Measurements from ENCODE around the gene EMX2.

Gene EMX2

DNA sequence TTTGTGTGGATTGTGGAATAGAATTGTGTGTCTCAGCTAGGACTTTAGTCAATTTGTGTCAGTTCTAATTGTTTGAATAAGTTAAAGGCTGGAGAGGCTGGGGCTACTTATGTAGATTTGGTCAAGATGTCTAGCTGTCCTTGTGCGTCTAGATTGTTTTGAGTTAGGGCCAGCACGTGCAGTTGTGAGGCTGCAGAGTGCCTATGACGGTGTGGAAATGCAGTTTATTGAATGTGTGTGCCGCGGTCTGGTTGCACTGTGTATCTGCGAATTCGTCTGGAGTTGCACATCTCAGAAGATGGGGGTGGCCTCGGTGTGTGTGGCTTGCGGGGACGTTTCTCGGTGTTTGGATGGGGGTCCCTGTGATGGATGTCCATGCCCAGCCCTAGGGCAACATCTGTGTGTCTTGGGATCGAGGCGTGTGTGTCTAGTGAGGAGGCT is 10.2 kb downstream of the EMX2 start:
- no peak for DNase-seq
- in situ Hi-C loops (cut with HindIII; ENCODE audit: low pct_ligation_motif_present, low pct_unique_long_range_greater_than_20kb, low sequenced_read_pairs): no loop called here

DNA sequence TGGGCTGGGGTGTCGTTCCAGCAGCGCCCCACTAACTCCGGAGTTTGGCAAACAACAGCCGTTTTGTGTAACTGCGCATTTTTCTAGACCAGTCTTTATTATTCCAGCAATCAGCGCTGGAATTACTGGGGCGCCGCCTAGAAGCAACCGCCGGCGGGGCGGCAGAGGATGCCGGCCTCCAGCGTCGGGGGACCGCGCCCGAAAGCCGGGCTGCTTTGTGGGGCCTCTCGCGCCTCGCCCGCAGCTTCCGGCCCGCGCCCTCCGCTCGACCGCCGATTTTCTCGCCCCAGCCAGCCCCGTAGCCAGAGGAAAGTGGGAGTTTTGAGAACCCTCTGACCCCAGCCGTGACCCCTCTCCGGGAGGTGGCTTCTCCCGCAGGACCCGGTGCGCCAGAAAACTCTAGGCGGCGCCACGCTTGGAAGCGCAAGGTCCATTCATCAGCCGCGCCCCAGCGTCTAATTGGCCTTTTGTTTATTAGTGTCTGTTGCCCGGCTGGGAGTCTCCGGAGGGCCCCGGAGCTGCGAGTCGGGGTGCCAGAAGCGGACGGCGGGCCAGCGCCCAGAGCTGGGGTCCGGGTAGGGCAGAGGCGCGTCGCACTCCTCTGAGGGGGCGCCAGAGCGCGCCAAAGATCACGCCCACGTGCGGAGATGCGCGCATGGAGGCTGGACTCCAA is 10.7 kb downstream of the EMX2 start:
- in situ Hi-C loops (cut with HindIII; ENCODE audit: low pct_ligation_motif_present, low pct_unique_long_range_greater_than_20kb, low sequenced_read_pairs): no loop called here
- DNase-seq: no peak

DNA sequence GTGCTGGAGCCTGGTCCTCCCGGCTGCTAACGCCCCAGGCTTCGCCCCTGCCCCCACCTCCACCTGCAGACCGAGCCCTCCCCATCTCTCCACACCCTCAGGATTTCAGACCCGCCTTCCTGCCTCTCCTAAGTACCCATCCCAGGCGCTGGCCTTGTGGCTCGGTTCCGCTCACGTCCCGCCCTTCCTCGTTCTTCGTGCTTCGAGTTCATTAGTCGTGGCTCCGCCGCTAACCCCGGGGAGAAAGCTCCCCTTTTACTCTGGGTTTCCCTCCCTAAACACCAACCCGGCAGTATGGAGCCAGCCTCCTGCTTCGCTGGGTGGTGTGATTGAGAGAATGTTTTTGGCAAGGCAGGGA is 11.2 kb downstream of the EMX2 start:
- in situ Hi-C loops (cut with HindIII; ENCODE audit: low pct_ligation_motif_present, low pct_unique_long_range_greater_than_20kb, low sequenced_read_pairs): no loop called here
- no peak for DNase-seq

- DNase-seq: no peak
- in situ Hi-C loops (cut with HindIII; ENCODE audit: low pct_ligation_motif_present, low pct_unique_long_range_greater_than_20kb, low sequenced_read_pairs): no loop called here
Measured at GRCh38 chr10:117554241-117554814, 11.8 kb downstream of the EMX2 start.

- DNase-seq: no peak
Measured at GRCh38 chr10:117555017-117555416, 12.5 kb downstream of the EMX2 start.

DNA sequence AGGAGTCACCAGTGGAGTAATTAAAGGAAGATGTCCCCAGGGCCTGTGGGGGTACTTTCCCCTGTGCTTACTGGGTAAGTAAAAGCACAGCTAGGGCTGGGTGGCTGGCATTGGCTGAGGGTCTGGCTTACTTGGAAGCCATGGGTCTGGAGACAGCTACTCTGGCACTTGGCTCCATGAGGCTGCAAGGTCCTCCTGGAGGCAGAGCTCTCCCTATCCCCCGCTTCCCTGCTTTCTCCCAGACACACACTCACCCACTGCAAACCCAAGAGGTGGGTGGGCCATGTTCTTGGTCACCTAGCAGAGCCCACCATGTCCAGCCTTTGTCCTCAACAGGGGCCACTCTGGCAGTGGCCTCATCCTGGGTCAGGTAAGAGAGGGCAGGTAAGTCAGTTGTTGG is 13.3 kb downstream of the EMX2 start:
- DNase-seq: no peak
- in situ Hi-C loops (cut with HindIII; ENCODE audit: low pct_ligation_motif_present, low pct_unique_long_range_greater_than_20kb, low sequenced_read_pairs): no loop called here

More at GRCh38 chr10:117555017-117555416, 12.5 kb downstream of the EMX2 start:
- in situ Hi-C loops (cut with HindIII; ENCODE audit: low pct_ligation_motif_present, low pct_unique_long_range_greater_than_20kb, low sequenced_read_pairs): no loop called here

GRCh38 chr10:117556356-117556755 is 13.8 kb downstream of the EMX2 start:
- in situ Hi-C loops (cut with HindIII; ENCODE audit: low pct_ligation_motif_present, low pct_unique_long_range_greater_than_20kb, low sequenced_read_pairs): no loop called here
- no peak for DNase-seq

- in situ Hi-C loops (cut with HindIII; ENCODE audit: low pct_ligation_motif_present, low pct_unique_long_range_greater_than_20kb, low sequenced_read_pairs): no loop called here
- DNase-seq: no peak
Measured at GRCh38 chr10:117559712-117560111, 17.2 kb downstream of the EMX2 start.

DNA sequence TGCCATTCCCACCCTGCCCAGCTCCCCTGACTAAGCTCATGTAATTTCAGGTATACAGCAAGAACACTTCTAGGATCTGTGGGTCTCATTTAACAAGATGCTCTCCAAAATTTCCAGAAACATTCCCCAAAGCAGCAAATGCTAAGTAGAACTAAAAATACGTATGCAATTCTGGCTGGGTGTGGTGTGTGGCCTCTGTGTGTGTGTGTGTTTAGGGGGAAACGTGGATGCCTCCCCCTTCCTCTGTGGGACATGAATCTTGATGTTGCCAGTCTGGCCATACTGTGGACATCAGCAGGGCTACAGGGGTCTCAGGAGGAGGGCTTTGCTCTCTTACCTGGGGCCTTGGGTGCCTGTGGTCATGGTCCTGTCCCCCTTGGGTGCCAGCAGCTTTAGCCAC is 18.4 kb downstream of the EMX2 start:
- no peak for DNase-seq
- in situ Hi-C loops (cut with HindIII; ENCODE audit: low pct_ligation_motif_present, low pct_unique_long_range_greater_than_20kb, low sequenced_read_pairs): no loop called here

- DNase-seq: no peak
- in situ Hi-C loops (cut with HindIII; ENCODE audit: low pct_ligation_motif_present, low pct_unique_long_range_greater_than_20kb, low sequenced_read_pairs): no loop called here
Measured at GRCh38 chr10:117562220-117562619, 19.7 kb downstream of the EMX2 start.

- in situ Hi-C loops (cut with HindIII; ENCODE audit: low pct_ligation_motif_present, low pct_unique_long_range_greater_than_20kb, low sequenced_read_pairs): no loop called here
- no peak for DNase-seq
Measured at GRCh38 chr10:117562896-117563737, 20.6 kb downstream of the EMX2 start.

GRCh38 chr10:117563780-117564179 is 21.2 kb downstream of the EMX2 start:
- in situ Hi-C loops (cut with HindIII; ENCODE audit: low pct_ligation_motif_present, low pct_unique_long_range_greater_than_20kb, low sequenced_read_pairs): no loop called here
- DNase-seq: no peak

DNA sequence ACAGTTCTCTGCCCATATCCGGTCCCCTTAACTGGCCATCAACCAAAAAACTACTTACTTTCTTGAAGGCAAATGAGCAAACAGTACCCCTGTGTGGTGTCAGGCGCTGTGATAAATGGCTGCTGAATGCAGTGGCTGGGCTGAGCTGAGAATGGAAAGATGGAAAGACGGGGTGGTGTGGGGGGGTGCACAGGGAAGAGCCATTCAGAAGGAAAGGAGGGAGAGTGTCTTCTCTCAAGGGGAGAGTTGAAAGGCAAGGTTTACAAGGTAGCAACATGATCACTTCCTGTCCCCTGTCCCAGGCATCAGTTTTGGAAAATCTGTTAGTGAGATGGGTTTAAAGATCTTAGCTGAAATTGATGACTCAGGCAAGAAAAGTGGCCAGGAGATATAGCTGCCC is 22.5 kb downstream of the EMX2 start:
- DNase-seq: no peak
- in situ Hi-C loops (cut with HindIII; ENCODE audit: low pct_ligation_motif_present, low pct_unique_long_range_greater_than_20kb, low sequenced_read_pairs): no loop called here

GRCh38 chr10:117568334-117568733 is 25.8 kb downstream of the EMX2 start:
- in situ Hi-C loops (cut with HindIII; ENCODE audit: low pct_ligation_motif_present, low pct_unique_long_range_greater_than_20kb, low sequenced_read_pairs): no loop called here
- no peak for DNase-seq

GRCh38 chr10:117569610-117570390 is 27.3 kb downstream of the EMX2 start:
- no peak for DNase-seq
- in situ Hi-C loops (cut with HindIII; ENCODE audit: low pct_ligation_motif_present, low pct_unique_long_range_greater_than_20kb, low sequenced_read_pairs): no loop called here

DNA sequence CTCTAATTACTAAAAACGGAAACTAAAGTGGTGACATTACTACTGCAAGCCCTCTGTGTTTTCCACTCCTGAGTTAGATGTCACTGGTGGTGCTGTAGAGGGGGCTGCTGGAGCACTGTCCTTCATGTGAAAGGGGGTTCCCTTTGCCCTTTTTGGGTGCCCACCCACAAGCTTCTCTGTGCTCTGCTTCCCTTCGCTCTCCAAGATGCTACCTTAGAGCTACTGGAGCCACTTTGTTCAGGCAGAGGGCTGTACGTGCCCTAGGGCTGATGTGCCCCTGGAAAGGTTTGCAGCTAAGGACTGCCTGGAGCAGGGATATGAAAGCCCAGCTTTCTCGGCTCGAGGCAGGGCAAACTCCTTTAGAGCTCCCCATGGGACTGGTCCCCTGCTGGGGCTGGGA is 28.3 kb downstream of the EMX2 start:
- in situ Hi-C loops (cut with HindIII; ENCODE audit: low pct_ligation_motif_present, low pct_unique_long_range_greater_than_20kb, low sequenced_read_pairs): no loop called here
- DNase-seq: no peak

- in situ Hi-C loops (cut with HindIII; ENCODE audit: low pct_ligation_motif_present, low pct_unique_long_range_greater_than_20kb, low sequenced_read_pairs): no loop called here
- DNase-seq: no peak
Measured at GRCh38 chr10:117574498-117575146, 32.1 kb downstream of the EMX2 start.

DNA sequence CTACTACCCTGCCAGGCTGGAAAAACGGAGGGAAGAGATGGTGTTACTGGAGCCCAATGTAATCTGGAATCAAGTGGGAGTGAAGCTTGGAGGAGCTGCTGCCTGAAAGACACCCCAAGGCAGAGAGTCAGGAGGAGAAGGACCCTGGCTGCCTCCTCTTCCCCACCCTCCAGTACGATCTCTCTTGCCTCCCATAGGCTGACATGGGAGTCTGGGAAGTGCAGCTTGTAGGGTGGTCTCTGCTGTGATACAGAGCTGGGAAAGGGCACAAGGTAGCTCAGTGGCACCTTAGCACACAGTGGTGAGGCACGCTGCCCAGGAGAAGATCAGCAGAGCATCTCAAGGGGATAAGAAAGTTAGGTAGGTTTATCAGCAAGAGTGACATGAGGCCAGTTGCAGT is 35.9 kb downstream of the EMX2 start:
- DNase-seq: no peak
- in situ Hi-C loops (cut with HindIII; ENCODE audit: low pct_ligation_motif_present, low pct_unique_long_range_greater_than_20kb, low sequenced_read_pairs): no loop called here
